GM18909 (cell line): ENCODE results near the gene WDR27.
"Not testable (repeated sequence)": the region's sequence is repeated elsewhere in the genome, so short reads cannot be mapped to it uniquely, and the experiment has no call there.

Experiments used
- ATAC-seq: cut with Tn5 transposase; IDR thresholded peaks from one replicate; pipeline ENCODE4 v1.9.1; 2021; ENCODE audit warnings: mild to moderate bottlenecking; ENCODE audit not compliant: unreplicated experiment, poor library complexity

The WDR27 gene

DNA sequence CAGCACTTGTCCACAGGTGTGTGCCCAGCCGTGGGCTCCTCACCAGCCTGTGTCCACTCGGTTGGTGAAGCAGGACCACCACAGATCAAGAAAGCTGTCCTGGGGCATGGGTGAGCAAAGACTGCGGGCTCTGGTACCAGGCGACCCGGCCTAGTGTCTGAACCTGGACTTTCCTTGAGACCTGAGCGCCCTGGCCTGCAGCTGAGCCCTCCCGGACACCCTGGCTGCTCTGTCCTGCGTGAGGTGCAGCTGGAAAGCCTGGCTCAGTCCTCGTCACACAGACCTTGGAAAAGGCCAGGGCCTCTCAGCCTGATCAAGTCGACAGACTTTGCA lies 247.0 kb downstream of the WDR27 start:
- no peak for ATAC-seq

DNA sequence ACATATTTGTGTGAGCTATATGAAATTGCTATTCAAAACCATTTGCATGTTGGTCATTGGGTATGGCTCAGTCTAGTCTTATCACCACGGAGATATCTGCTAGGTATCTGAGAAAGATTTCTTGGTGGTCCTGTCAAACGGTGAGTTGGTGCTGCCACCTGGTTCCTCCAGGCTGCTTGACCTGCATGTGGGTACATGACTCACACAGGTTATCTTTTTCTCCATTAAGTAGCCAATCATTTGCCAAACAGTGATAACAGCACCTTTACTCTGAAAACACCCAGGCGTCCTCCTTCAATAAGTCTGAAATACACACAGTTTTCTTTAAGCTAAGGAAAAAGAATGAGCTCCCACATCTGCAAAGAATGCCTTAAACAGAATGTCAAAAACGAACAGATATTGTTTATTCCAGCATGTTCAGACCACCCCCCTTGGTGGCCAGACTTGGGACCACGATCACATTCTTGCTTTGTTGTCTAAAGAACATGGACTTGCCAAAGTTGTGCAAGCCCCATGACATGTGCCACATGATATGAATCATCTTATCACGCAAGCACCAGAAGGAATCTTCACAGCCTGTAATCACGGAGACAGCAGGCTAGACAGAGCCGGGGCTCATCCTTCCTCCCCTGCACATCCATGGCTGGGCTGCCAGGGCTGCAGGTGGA lies 247.5 kb downstream of the WDR27 start:
- ATAC-seq, result no peak

DNA sequence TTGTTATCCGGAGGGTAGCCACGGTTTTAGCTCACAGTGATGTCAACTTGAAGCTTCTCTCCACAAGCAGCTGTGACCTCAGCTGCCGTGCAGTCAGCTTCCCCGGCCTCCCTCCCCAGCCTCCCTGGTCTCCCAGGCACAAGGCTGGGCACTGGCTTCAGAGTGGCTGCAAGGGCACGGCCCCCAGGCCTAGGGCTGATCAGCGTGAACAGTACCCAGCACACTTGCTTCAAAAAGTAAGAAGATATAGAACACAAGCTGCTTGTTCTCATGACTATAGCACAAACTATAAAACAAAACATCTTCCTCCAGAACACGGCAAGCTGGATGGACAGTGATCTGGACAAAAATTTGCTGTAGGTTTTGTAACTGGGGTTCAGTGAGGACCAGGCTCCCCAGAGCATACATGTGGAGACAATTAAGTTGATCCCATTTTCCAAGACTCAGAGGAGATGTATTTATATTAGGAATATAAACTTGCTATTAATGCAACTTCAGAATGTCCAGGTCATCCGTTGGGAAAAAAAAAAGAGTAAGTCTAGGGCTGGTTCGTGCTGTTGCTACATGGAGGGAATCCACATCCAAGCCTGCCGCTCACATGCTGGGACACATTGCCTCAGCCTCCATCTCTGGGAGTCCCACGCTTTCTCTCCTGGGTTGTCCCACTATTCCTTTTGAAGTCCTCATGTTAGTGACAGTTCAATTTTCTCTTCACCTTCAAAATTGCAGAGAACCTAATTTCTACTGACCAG lies 248.8 kb downstream of the WDR27 start:
- ATAC-seq, result no peak

DNA sequence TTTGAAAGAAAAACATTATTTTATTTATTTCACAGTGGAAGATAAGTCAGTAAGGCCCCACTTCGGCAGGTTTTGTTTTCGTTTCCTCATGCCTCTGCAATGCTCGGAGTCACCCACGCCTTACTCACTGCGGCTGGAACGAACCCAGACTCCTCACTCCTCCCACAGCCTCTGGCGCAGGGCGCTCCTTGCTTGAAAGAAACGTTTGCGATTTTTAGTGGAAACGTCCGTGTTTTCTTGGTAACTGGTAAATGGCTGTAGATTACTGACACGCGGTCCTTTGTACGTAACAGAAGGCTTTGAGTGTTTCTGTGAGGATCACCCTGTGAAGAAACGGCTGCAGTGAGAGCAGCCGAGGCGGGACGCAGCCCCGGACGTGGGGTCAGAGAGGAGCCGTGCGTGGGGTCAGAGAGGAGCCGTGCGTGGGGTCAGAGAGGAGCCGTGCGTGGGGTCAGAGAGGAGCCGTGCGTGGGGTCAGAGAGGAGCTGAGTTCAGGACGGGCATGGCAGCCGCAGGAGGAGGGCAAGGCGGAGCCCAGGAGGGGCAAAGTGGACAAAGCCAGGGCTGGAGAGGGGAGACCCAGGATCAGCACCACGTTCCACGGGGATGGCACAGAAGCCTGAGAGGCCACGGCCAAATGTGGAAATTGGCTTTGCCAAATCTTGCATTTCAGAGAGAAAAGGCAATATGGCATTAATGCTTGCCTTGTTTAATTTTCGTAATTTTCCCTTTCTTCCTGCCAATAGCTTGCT lies 249.5 kb downstream of the WDR27 start:
- ATAC-seq, result no peak

- ATAC-seq, result no peak
Observed at GRCh38 chr6:169451065-169451838, 250.6 kb downstream of the WDR27 start.

- ATAC-seq, result no peak
Observed at GRCh38 chr6:169450097-169450496, 251.7 kb downstream of the WDR27 start.

DNA sequence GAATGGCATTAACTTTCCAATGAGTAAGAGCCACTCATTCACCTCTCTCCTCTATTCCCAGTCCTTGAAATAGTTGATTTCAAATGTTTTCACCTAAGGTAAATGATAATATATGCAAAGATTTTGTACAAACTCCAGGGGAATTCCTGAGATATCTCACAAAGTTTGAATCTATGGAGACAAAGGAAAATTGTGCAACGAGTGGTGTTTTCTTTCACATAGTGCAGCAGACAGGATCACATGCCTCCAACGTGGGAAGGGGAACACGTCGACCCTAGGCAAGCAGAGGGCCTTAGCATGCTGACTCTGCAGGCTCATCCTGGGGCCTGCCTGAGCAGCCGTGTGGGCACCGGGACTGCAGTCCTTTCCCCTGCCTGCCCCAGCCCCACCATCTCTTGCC lies 252.6 kb downstream of the WDR27 start:
- ATAC-seq, result no peak

DNA sequence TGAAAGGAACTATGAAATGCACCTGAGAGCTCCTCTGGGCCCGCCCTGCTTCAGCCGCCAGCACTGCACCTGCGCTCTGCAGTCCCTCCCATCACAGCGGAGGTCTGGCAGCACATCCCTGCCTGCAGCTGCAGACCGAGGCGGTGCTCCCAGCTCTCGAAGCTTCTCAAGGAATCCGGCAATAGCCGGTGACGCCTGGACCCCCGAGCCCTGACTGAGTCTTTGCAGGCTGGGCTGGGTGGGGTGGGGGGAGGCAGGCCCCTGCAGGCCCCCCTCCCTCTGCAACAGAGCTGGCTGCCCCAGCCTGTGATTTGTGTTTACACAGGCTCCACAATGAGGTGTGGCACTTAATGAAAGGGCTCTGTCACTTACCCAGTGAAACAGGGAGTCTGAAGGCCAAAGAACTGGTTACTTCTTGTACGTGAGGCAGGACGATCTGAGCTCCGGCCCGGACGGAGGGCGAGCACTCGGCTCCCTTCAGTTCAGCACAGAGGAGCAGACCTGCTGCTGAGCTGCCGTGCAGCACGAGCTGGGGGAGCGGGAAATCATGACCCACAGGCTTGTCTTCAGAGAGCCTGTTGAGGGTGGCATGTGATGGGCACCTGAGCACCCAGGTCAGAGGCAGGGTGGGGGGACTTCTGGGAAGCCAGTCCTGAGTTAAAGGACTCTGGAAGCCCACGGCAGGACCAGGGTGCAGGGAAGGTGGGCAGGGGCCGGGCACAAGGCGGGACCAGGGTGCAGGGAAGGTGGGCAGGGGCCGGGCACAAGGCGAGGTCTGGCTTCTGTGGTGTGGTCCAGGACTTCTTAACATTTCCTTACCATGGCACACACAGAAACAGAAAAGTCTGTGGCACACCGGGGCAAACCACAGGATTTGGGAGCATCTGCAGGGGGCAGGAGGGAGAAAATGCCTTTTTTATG lies 255.9 kb downstream of the WDR27 start:
- no peak for ATAC-seq

GRCh38 chr6:169445227-169445626 lies 256.6 kb downstream of the WDR27 start:
- ATAC-seq, result no peak

DNA sequence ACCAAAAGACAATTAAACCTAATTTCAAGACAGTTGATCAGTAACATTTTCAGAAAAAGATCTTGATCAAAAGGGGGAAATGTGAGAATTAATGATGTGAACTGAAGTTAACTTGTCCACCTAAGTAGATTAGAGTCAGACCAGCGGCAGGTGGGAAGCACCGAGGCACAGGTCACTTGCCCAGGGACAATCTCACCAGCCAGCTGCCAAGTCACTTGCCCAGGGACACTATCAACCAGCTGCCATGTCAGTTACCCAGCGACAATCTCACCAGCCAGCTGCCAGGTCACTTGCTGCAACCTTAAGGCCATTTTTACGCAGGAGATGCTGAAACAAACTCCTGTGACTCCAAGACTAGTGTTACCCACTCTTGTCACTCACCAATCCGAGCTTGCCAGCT lies 260.5 kb downstream of the WDR27 start:
- no peak for ATAC-seq

DNA sequence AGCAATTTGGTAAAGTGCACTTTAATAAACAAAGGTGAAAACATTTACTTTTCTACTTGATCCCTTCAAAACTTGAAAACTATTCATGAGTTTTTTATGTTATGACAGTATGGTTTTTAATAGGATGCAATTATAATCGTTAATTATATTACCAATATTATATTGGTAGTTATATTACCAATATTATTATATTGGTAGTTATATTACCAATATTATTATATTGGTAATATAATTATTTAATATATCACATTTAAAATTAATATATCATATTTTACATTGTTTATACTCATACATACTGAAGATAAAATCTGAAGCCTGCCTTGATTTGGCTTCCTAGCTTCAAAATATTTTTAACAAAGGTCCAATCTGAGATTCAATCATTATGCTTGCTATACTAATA lies 262.1 kb downstream of the WDR27 start:
- ATAC-seq, result no peak

- ATAC-seq, result not testable (repeated sequence)
Observed at GRCh38 chr6:169434554-169434953, 267.3 kb downstream of the WDR27 start.

DNA sequence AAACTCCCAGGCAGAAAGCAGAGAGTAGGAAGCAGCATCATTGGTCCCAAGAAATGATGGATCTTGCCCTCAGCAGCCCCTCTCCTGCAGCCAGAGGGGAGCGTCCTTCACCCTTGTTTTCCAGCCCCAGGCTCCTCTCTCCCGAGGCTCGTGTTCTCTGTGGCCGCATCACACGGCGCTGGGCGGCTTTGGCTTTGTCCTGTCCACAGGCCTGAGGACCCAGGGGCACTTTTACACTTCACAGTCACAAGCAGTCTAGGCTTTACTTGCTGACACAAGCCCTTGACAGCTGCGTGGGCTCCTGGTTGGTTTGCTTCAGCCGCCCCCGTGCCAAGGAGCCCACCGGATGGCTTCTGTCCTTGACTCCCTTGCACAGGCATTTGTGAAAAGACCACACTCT lies 272.8 kb downstream of the WDR27 start:
- no peak for ATAC-seq

DNA sequence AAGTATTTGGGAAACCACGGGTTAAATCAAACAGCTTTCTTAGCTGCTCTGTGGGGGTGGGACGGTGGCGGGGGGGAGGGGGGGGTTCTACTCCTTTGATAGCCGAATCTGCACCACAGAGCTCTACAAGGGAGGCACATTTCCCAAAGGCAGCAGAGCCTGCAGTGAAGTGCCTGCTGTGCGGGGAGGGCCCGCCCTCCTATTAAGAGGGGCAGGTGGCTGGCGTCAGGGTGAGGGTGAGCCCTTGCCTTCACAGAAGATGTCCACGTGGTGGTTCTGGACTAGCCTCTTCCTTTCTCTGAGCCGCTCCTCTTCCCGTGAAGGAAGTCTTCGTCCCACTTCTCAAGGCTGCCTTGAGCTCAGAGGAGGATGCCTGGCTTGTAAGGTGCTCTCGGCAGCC lies 273.3 kb downstream of the WDR27 start:
- no peak for ATAC-seq

DNA sequence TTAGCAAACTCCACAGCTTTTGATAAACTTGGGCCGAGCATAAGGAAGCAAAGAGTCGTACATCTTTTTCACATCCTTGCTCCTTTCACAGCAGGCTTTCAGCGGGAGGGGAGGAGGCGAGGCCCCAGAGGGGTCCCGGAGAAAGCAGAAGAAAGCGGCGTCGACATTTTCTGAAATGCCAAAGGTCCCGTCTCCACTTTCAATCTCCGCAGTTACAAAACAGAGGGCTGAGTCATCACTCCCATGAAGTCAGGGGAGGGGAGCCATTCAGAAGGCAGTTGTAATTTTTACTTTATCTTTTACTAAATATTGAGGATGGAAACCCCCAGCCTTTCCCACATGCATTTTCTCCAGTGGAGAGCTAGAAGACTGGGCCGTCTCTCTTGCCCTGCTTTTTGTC lies 274.0 kb downstream of the WDR27 start:
- ATAC-seq, result no peak

GRCh38 chr6:169426611-169427010 lies 275.2 kb downstream of the WDR27 start:
- no peak for ATAC-seq

DNA sequence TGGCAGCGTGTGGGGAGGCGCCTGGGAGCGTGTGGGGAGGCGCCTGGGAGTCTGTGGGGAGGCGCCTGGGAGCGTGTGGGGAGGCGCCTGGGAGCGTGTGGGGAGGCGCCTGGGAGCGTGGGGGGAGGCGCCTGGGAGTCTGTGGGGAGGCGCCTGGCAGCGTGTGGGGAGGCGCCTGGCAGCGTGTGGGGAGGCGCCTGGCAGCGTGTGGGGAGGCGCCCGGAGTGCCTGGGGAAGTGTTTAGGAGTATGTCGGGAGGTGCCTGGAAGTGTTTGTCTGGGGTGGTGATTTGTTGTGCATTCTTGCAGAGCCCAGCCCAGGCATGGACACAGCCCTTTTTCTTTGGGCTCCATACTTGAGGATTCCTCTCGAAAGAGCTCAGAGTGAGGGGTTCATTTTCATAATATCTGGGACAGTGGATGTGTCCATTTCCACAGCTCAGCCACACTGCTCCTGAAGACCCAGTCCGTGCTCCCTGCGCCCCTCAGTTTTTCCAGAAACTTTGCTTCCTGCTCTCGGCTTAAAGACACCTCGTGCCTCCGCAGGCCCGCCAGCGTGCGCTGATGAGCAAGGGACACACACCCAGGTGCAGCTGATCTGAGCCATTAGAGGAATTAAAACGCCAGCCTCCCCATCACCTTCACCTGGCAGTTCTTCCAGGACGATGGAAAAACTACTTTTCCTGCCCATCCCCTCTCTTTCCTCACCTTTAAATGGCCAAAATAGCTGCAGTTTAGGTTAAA lies 276.0 kb downstream of the WDR27 start:
- ATAC-seq, result no peak

DNA sequence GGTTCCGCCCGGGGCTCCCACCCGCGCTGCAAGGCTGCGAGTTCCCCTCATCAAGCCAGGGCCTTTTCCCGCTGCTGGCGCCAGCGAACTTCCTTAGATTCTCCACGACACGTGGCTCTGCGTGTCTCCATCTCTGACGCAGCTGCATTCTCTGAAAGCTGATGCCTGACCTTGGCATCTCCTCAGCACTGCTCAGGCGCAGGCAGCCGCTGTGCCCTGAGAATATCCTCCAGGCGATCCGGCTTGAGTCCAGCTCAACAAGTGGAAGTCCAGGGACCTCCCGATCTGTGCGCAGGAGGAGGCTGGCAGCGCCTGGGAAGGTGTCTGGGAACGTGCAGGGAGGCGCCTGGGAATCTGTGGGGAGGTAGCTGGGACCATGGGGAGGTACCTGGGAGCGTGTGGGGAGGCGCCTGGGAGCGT lies 277.0 kb downstream of the WDR27 start:
- ATAC-seq, result no peak
